Activated T-cell treated with anti-CD3 and anti-CD28 coated beads, Interleukin-2, amount 50 U/mL, for 1 hour (primary cell): ENCODE measurements around the gene PRICKLE3.
"Not testable (repeated sequence)": the region's sequence is repeated elsewhere in the genome, so short reads cannot be mapped to it uniquely, and the experiment has no call there.

ENCODE experiments used
- DNase-seq: peaks from one replicate; pipeline ENCODE4 v3.0.0-alpha.2; 2020

PRICKLE3 gene

DNA sequence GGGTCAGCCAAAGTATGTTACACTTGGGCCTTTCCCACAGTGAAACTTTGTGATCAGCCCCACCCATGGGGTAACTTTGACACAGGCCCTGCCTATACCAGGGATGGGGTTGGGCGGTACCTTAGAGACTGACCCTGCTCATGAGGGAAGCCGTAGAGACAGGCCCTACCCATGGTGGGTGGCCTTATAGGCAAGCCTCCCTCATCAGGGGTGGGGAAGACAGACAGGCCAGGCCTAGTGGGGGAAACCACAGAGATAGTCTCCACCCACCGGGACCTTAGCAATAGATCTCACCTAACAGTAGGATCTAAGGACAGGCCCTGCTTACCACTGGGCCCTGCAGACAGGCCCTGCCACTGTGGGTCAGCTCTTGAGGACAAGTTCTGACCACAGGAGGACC lies 7.6 kb downstream of the PRICKLE3 start:
- no peak for DNase-seq

DNA sequence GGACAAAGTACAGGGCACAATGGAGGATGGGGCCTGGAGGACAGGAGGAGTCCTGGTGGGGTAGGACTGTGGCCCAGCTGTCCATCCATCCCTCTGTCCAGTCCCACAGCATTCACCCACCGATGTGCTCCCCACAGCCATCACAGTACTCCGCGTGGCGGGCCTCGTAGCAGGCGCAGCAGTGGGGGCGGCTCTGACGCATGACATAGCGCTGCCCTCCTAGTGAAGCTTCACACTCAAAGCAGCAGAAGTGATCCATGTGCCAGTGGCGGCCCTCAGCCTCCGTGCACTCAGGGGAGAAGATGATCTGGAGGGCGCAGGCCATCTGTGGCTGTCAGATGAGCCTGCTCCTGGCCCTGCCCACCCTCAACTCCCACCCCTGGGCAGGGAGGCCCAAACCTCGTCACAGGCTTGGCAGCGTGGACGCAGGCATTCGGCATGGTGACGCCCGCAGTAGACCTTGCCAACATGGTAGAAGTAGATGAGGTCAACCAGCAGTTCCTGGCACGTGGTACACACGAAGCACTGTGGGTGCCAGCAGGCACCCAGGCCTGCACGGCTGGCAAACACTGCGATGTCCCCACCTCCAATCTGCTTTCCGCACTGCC lies 8.2 kb downstream of the PRICKLE3 start:
- no peak for DNase-seq

DNA sequence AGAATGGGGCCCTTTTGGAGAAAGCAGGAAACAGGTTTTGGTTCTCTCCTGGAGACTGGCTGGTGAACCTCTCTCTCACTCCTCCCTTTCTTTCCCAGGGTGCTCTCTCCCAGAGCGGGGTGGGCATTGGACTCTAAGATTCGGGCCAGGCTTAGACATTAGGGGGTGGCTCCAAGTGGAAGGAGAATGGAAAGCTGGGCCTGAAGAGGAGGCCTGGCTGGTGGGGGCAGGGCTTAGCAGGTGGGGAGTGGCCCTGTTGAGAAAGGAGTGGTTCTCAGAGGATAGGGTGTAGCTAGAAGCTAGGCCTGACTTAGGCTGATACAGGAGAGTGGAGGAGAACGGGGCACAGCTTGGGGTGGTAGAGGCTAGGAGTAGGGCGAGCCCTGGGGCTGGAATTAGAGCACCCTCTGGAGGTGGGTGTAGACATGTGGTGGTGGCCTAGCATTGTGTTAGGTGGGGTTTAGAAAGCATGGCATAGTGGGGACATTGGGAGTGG lies 8.8 kb downstream of the PRICKLE3 start:
- DNase-seq = no peak

GRCh38 chrX:49176421-49177326 lies 9.5 kb downstream of the PRICKLE3 start:
- DNase-seq = no peak

DNA sequence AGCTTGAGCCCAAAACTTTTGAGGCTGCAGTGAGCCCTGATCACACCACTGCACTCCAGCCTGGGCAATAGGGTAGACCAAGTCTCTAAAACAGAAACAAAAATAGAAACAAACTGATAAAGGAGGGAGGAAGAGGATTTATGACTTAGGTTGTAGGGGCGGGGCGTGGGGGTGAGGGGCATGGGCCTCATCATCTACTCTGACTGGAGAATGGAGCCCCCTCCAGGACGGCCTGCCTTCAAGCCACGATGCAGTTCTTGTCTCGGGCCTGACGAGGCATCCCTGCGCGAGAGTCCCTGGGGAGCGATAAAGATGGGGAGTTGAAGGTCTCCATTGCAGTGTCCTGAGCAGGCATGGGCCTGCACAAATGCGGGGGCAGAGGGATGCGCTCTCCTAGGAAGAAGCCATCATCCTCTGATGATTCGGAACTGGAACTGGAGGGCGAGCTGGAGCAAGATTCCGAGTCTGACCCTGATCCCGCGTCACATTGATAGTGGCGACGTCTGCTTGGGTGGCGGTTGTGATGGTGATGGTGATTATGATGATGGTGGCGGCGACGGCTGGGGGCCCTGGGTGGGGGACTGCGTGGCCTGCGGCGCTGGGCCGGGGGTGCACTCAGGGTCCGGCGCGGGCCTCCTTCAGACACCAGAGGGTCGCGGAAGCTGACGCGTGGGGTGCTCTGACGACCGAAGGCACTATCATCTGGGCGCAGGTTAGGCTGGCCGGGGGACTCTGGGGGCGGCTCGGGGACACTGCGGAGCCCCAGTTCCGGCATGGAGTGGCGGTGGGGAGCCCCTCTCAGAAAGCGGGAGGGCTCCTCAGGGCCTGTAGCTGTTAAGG lies 10.5 kb downstream of the PRICKLE3 start:
- no peak for DNase-seq

- no peak for DNase-seq
These were observed 11.4 kb downstream of the PRICKLE3 start for GRCh38 chrX:49174723-49175122.

DNA sequence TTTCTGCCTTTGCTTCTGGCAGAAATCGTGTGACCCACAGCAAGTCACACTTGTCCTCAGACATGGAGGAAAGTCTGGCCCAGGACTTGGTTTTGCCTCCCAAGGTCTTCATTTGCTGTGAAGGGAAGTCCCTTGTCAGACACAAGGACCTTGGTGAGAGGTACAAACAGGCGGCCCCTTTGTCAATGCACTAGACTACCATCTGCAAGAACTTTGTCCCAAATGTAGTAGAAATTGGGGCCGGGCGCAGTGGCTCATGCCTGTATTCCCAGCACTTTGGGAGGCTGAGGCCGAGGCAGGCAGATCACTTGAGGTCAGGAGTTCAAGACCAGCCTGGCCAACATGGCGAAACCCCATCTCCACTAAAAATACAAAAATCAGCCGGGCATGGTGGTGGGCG lies 12.6 kb downstream of the PRICKLE3 start:
- not testable (repeated sequence) for DNase-seq

DNA sequence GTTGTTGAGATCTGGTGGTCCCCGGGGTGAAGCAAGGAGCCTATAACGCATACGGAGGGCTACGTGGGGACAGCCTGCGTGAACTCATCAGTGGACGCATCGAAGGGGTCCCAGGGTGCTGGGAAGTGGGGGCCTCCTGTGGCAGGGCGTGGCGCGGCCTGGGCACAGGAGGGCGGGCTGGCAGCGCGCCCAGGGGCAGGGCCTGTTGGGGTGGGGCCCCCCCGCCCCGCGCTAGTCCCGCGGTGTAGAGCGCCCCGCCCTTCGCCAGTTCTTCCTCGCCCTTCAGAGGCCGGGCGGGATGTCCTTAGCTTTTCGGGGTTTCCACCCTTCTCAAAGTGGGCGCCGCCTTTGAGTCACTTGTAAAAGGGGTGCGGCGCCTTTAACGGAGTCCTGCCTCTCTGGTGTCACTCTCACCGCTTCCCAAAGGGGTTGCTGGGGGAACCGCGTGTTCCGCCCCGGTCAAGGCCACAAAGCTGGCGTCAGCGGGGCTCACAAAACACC lies 13.8 kb downstream of the PRICKLE3 start:
- peak; percentile 76 for DNase-seq

- DNase-seq = peak; percentile 79
These were observed 14.4 kb downstream of the PRICKLE3 start, which contains the start of gene PLP2 for GRCh38 chrX:49171752-49172279. Gene PLP2 (plus strand): TSS chrX:49171898. CDS start chrX:49172001, 103 bp downstream.

GRCh38 chrX:49167740-49168108 lies 18.4 kb downstream of the PRICKLE3 start:
- DNase-seq = no peak

DNA sequence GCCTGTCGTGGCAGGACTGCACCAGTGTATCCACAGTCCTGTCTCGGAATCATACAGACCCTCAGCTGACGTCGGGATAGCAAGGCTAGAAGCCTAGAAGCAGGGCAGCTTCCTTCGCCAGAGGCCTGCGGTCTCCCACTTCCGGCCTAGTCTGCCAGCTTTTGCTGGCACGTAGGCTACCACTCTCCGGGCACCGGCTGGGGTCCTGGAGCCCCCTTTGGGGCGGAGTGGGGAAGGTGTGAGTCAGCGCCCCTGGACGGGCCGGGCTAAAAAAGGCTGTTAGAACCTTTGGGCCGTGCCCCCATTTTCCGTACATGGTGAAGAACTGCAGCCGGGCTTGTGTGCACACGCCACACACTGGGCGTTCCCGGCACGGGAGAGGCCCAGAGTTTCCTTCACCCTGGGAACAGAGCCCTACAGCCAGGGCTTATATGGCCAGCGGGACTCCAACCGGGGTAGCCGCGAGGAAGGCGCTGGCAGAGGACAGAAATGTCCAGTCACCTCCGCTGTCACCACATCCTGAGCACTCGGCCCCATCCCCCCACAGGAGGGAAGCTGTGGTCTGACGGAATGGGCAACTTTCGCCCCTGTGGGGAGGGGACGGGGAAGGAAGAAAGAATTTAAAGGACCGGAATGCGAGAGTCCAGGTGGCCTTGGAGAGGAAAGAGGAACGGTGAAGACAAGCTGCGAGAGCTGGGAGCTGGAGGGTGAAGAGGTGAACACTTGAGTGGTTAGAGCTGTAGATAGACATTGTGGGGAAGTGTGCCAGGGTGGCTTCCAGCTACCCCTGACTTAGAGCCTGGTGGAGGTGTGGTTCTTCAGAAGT lies 19.0 kb downstream of the PRICKLE3 start:
- DNase-seq = peak; percentile 76

DNA sequence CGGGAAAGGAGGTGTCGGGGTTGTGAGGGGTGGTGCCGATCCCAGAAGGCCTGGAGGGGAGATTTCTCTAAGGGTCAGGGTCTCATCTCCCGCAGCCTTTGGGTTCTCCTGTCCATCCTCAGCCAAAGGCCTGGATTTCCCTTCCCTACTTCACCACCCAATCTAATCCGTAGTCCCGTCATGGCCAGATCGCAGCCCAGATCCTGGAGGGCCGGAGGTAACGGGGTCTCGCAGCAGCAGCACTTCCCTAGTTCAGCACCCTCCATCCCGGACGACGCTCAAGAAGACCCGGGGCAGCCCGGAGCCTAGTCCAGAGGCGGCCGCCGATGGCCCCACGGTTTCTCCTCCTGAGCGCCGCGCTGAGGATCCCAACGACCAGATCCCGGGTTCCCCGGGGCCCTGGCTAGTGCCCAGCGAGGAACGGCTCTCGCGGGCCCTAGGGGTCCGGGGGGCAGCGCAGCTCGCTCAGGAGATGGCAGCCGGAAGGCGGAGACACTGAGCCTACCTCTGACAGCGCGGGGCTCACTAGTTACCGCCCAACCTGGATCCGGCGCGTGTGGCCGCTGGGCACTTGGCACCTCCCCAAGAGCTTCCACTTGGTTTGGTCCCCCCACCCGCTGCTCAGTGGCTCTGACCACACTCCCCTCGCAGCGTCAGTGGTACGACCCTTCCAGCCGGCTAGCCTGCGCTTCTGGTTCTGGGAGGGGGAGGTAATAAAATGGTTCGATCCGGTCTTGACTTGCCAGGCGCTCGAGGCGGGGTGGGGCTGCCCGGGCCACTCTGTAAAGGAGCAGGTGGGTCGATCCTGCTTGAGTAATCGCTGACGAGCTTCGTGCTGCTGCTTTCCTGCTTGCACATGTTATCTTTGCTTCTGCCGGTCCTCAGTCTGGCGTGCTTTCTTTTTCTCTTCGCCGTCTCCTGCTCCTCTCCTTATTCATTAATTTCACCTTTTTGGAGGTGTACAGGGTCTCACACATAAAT lies 20.0 kb downstream of the PRICKLE3 start:
- peak; percentile 73 for DNase-seq

- no peak for DNase-seq
These were observed 21.4 kb downstream of the PRICKLE3 start for GRCh38 chrX:49164589-49165360.

GRCh38 chrX:49163555-49164419 lies 22.4 kb downstream of the PRICKLE3 start:
- DNase-seq = peak; percentile 83

GRCh38 chrX:49162620-49163019 lies 23.6 kb downstream of the PRICKLE3 start, which contains the start of gene MAGIX:
Gene MAGIX (plus strand): TSS chrX:49162758. CDS start chrX:49162890, 132 bp downstream.
- no peak for DNase-seq

GRCh38 chrX:49161632-49162031 lies 24.5 kb downstream of the PRICKLE3 start:
- DNase-seq = no peak

DNA sequence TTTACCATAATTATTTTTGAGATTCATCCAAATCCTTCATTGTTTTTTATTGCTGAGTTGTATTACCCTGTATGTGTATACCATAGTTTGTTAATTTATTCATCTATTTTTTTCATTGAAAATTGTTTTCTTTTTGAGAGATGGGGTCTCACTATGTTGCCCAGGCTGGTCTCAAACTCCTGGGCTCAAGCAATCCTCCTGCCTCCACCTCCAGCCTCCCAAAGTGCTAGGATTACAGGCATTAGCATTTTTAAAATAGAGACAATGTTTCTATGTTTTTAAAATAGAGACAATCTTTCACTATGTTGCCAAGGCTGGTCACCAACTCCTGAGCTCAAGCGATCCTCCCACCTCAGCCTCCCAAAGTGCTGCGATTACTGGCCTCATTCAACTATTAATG lies 25.3 kb downstream of the PRICKLE3 start:
- no peak for DNase-seq

- no peak for DNase-seq
These were observed 29.0 kb downstream of the PRICKLE3 start for GRCh38 chrX:49157194-49157593.
